Endothelial cell of hepatic sinusoid (primary cell): ENCODE data around the gene RMP24.

ENCODE experiments used
- in situ Hi-C: cut with HindIII; loops from 2 replicates; pipeline ENCODE4 v1.10.0; 2017; ENCODE audit warnings: low sequenced_read_pairs

RMP24 gene

DNA sequence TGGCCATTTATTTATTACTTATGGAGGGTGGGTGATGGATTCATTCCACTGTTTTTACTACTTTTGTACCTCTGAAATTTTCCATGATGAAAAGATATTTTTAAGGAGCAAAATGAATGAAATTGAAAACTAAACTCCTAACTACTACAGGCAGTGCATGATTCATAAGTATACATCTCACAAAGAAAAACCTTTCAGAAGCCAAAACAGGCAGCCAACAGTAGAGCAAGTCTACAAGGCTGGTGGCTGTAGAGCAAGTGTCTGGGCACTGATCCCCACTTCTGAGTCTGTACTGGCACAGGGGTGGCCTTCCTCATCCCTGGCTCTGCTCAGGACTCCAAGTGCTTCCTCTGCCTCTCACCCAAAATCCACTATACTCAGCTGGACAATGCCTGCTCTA is 8.2 kb upstream of the RMP24 start:
- in situ Hi-C loops, result loop anchor here (25.0 kb wide), 1 partner anchor 552 kb away; no protein-coding TSS in a partner anchor

GRCh38 chr18:35967866-35968265 is 4.6 kb upstream of the RMP24 start:
- in situ Hi-C loops, result loop anchor here (25.0 kb wide), 1 partner anchor 556 kb away; no protein-coding TSS in a partner anchor

- in situ Hi-C loops, result loop anchor here (25.0 kb wide), 1 partner anchor 556 kb away; no protein-coding TSS in a partner anchor
Observed at GRCh38 chr18:35968278-35968880, 4.1 kb upstream of the RMP24 start.

GRCh38 chr18:35969676-35970075 is 2.8 kb upstream of the RMP24 start:
- in situ Hi-C loops, result loop anchor here (25.0 kb wide), 1 partner anchor 557 kb away; no protein-coding TSS in a partner anchor

DNA sequence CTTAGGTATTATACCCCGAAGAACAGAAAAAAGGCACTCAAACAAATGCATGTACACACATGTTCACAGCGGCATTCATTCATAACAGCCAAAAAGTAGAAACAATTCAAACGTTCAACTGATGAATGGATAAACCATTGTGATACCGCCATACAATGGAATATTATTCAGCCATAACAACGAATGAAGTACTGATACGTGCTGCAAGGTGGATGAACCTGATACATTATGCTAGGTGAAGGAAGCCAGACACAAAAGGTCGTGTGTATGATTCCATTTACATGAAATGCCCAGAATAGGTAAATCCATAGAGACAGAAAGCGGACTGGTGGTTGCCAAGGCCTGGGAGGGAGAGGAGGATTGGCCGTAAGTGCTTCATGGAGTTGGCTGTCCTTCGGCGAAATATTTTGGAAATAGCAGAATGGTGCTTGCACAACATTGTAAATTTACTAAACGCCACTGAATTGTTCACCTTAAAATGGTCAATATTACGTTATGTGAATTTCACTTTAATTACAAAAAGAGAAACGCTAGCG is 750 bp upstream of the RMP24 start:
- in situ Hi-C loops, result loop anchor here (25.0 kb wide), 1 partner anchor 559 kb away; no protein-coding TSS in a partner anchor

DNA sequence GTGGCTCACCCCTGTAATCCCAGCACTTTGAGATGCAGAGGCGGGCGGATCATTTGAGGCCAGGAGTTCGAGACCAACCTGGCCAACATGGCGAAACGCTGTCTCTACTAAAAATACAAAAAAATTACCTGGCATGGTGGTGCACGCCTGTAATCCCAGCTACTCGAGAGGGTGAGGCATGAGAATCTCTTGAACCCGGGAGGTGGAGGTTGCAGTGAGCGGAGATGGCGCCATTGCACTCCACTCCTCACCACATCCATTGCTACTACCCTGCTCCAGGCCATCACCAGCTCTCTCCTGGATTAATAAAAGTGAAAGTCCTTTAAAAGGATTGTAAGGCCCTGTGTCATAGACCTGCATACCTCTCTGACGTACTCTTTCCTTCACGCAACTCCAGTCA is 1.2 kb downstream of the RMP24 start:
- in situ Hi-C loops, result loop anchor here (25.0 kb wide), 1 partner anchor 561 kb away; no protein-coding TSS in a partner anchor

- in situ Hi-C loops, result loop anchor here (25.0 kb wide), 1 partner anchor 562 kb away; no protein-coding TSS in a partner anchor
Observed at GRCh38 chr18:35974181-35974580, 1.7 kb downstream of the RMP24 start.

DNA sequence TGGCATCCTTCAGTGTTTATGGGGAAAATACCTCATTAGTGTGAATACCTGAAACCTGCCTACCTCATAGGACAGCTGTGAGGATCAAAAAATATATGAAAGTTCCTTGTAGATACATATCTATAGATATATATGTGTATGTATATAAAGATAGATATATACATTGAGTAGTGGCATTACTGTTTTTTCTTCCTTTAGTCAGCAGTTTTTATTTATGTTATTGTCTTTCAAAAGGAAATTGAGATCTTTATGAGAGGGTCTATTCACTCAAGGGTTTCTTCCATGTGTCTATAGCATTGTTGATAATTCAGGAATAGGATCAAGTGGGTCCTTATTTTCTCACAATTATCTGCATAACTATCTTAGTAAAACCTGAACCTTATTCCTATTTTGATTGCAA is 6.6 kb downstream of the RMP24 start:
- in situ Hi-C loops, result no loop called here

DNA sequence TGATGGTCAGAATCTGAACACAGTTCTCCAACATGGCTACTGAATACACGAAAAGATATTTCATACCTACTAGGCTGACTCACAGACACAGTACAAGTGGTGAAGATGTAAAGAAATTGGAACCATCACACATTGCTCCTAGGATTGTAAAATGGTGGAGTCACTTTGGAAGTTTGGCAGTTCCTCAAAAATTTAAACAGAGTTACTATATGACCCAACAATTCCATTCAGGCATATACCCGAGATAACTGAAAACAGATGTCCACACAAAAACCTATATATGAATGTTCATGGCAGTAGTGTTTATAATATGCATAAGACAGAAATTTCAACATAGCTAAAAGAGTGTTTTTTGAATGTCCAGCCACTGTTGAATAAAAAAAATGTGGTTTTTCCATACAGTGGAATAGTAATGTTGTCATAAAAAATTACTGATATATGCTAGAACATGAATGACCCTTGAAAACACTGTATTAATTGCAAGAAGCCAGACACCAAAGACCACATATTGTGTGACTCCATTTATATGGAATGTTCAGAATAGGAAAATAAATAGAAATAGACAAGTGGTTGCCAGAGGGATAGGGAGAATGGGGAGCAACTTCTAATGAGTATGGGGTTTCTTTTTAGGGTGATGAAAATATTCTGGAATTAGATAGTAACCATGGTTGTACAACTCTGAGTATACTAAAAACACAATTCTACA is 10.1 kb downstream of the RMP24 start:
- in situ Hi-C loops, result no loop called here

- in situ Hi-C loops, result no loop called here
Observed at GRCh38 chr18:35983147-35983546, 10.7 kb downstream of the RMP24 start.

DNA sequence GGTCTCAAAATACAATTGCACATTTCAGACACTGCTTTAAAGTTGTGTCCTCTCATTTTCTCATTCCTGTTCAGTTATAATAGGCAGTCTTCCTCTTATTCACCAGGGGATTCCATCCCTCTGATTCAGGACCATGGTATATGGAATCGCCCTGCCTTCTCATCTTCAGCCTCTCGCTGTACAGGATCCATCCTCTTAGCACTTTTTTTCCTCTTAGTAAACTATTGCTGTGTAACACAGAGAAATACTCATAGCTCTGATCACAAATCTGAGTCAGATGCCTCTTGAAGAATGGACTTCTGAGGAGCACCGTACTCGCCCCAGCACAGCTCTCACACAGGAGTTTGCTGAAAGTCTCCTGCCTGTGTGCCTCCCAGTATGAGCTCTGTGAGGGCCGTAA is 11.3 kb downstream of the RMP24 start:
- in situ Hi-C loops, result no loop called here

DNA sequence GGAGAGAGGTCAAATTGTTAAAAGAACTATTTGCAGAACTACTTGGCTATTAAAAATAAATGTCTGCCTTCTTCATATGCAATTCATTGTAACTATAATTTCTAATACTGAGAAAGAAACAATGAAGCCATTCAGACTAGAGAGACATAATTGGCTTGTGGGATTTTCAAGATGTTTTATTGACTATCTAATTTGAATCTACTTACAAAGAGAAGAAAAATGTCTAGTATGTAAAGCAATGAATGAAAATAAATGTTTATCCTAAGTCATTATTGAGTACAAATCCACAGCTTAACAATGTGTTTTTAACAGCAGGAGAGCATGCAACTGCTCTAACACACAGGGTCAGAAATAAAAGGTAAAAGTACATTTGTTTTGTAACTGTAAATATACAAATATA is 19.2 kb downstream of the RMP24 start:
- in situ Hi-C loops, result no loop called here

DNA sequence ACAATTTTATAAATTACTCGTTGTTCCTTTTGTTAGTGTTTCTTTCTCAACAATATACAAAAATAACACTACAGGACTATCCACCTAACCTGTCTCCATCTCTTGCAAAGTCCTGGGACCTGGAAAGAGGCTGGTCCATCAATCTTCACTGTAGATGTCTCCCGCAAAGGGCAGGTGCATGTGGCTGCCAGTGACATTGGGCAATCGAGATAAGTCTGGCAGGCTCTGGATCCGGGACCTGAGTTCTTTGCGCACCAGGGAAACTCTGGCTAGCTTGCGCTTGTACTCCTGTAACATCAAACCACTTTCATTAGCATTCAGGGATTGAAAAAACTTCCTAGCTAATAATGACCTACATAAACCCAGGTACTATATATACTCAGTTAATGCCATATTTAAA is 20.5 kb downstream of the RMP24 start:
- in situ Hi-C loops, result no loop called here

GRCh38 chr18:35998967-35999366 is 26.5 kb downstream of the RMP24 start:
- in situ Hi-C loops, result no loop called here

- in situ Hi-C loops, result no loop called here
Observed at GRCh38 chr18:35999925-36000324, 27.4 kb downstream of the RMP24 start.

GRCh38 chr18:36006997-36007396 is 34.5 kb downstream of the RMP24 start:
- in situ Hi-C loops, result no loop called here

DNA sequence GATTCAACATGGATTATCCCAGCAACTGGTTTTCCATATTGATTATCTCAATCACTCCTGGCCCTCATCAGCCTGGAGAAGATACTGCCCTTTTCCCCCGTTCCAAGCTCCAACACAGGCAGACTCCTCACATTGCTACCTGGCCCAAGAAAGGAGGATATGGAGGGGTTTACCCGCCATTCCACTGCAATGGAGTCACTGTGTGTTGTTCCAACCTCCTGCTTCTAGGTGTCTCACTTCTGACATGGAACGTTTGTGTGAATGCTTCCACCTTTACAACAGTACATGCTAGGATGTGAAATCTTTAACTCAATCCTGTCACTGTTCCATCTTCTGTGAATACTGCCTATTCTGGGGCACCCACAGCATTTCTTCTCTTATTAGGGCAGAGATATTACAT is 36.7 kb downstream of the RMP24 start:
- in situ Hi-C loops, result no loop called here

GRCh38 chr18:36012891-36013290 is 40.4 kb downstream of the RMP24 start:
- in situ Hi-C loops, result no loop called here

DNA sequence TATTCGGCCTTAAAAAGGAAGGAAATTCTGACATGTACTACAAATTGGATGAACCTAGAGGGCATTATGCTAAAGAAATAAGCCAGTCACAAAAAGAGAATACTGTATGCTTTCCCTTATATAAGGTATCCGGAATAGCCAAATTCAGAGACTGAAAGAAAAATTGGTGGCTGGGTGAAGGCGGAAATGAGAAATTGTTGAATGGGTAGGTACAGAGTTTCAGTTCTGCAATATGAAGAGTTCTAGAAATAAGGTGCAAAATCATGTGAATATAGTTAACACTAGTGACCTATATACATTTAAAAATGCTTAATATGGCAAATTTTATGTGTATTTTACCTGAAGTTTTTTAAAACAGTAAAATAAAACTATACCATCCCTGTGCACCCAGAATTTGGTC is 43.1 kb downstream of the RMP24 start:
- in situ Hi-C loops, result no loop called here

DNA sequence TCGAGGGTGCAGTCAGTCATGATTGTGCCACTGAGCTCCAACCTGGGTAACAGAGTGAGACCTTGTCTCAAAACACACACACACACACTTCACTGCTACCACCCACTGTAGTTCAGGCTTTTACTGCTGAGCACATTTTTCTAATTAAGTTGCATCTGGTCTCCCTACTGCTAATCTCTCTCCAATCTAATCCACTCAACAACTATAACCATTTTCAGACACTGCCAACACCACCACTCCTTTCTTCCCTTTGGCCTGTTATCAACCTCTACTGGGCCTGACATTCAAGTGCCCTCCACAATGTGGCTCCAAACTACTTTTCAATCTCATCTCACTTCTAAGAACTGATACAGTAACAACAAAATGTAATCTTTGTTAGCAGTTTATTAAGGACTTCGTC is 44.8 kb downstream of the RMP24 start:
- in situ Hi-C loops, result no loop called here

DNA sequence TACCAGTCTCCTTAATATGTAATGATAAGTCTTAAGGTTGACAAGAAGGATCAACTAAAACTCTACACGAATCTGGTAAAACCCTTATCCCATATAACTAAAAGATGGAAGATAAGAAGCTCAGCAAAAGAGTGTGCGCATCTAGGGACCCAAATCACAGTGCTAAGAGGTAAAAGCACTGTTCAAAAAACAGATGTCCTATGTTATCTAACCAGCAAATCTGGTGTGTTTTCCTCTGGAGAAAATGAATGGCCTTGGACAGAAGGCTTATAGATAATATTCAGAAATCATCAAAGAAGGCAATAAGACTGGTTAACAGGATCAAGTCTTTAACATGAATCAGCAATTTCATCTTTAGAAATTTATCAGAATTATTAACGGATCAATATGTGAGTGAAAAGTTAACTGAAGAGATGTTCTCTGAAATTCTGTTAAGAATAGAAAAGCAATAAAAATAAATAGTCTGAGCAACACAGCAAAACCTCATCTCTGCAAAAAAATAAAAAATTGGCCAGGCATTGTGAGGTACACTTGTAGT is 47.8 kb downstream of the RMP24 start:
- in situ Hi-C loops, result no loop called here

- in situ Hi-C loops, result no loop called here
Observed at GRCh38 chr18:36023336-36023735, 50.9 kb downstream of the RMP24 start.
